ENCODE results near the gene UCN2.

DNA sequence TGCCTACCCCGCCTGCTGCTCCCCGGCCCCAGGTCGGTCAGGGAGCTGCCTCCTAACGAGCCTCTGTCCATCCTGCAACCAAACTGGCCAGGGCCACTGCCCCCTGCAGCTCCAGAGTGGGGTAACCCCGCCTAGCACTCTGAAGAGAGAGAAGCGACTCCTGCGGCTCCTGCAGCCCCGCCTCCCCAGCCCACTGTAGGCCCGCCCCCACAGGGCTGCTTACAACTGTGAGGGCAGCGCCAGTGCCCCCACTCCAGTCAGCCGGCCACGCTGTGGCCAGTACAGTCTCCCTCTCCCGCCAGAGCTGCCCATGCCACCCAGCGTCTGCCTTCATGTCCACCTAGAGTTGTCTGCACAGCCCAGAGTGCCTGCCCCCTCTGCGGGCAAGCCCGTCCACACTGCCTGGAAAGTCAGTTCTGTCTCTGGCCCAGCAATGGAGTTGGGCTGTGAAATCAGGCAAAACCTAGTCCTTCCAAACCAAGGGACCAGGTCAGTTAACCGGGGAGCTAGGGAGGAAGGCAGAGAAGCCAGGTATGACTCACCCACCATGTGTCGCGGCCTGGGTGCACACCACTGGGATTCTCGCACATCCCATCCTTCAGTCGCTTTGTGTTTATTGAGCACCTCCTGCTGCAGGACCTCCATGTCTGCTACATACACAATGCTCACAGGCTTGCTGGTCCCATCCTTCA lies 2.4 kb downstream of the UCN2 start:
- TF ChIP-seq CTCF (IDR thresholded peaks at IDR 0.05) (peak in 2 of 4 experiments; percentile 39 to 42), POLR2A (IDR thresholded peaks at IDR 0.05) (no peak)

Data from uterus (tissue), 2 donors.